Testis (tissue), 2 donors: ENCODE results near the gene EXOC4.

Experiments
- POLR2A ChIP-seq: fragments of 450-650 bp; IDR thresholded peaks from one replicate; pipeline ENCODE4 v1.6.1; 2017; ENCODE audit warnings: antibody characterized with exemption, mild to moderate bottlenecking, moderate library complexity
- TF ChIP-seq, protein P1 (sequence below), 3 experiments: fragments of 450-650 bp in 2 of 3; fragments of 200-600 bp in 1 of 3; sonication (generic) in 1 of 3; IDR thresholded peaks; one replicate each; pipeline ENCODE4 v1.5.1; 2016 to 2019; ENCODE audit warnings: antibody characterized with exemption in 3 of 3, mild to moderate bottlenecking in 2 of 3, moderate library complexity in 1 of 3

DNA sequence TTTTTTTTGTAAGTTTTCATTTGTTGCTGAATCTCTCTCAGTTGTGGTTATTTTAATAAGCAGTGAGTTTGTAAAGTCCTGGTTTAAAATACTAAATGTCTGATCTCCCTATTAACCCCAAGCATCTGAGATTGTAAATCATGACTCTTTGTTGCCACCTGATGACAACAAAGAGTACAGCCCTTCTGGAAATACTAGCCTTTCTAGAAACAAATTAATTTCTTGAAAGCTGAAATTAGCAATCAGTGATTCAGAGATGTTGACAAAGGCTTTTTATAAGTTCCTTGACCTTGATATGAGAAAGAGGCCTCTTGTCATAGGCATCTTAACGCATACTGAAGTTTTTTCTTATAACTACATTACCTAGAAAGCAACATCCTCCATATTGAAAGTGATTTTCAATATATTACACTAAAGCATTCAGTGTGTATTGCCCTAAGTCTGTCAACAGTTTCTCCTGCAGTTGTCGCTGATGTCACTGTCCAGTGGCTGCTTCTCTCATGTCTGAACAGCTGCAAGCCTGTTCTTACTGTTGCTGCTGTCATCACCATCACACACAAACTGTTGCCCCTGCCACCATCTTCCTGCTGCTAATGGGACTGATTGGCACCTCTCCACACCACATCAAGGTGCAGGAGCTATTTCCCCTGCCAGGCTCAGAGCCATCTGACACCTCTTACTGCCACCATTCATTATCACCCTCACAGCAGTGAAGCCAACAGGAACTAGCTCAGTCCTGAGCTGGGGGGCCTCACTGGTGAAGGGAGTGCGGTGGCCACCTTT lies 779.1 kb downstream of the EXOC4 start:
- TF ChIP-seq, protein P1, sequence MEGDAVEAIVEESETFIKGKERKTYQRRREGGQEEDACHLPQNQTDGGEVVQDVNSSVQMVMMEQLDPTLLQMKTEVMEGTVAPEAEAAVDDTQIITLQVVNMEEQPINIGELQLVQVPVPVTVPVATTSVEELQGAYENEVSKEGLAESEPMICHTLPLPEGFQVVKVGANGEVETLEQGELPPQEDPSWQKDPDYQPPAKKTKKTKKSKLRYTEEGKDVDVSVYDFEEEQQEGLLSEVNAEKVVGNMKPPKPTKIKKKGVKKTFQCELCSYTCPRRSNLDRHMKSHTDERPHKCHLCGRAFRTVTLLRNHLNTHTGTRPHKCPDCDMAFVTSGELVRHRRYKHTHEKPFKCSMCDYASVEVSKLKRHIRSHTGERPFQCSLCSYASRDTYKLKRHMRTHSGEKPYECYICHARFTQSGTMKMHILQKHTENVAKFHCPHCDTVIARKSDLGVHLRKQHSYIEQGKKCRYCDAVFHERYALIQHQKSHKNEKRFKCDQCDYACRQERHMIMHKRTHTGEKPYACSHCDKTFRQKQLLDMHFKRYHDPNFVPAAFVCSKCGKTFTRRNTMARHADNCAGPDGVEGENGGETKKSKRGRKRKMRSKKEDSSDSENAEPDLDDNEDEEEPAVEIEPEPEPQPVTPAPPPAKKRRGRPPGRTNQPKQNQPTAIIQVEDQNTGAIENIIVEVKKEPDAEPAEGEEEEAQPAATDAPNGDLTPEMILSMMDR (IDR thresholded peaks at IDR 0.05): no peak
- TF ChIP-seq POLR2A: no peak
